Kidney epithelial cell (primary cell): ENCODE measurements around the gene CHKA. TPM values are rescaled to one million over a fixed set of nuclear protein-coding genes. Genes with fewer than 3 reads are reported as not detected.

ENCODE experiments used
- DNase-seq: peaks from one replicate; pipeline ENCODE4 v3.0.0-alpha.2; 2010; ENCODE audit warnings: low read depth
- H3K27me3 ChIP-seq: 2 replicates; pipeline ENCODE4 v1.6.0; 2011; ENCODE audit warnings: low read length; ENCODE audit not compliant: control insufficient read depth, insufficient read depth
- H3K36me3 ChIP-seq: 2 replicates; pipeline ENCODE4 v1.5.1; 2011; ENCODE audit warnings: low read length; ENCODE audit not compliant: control insufficient read depth, insufficient read depth
- H3K4me3 ChIP-seq: 2 replicates; pipeline ENCODE4 v1.5.1; 2011; ENCODE audit warnings: low read depth, mild to moderate bottlenecking, control low read depth, low read length
- total RNA-seq: library from RNA; depleted of rRNA; stranded (reverse); fragments of >200 nt; gene quantifications from 2 replicates; pipeline ENCODE4 v1.2.3, GENCODE V29; 2015
- TF ChIP-seq, protein P1 (sequence below): IDR thresholded peaks from 2 replicates; pipeline ENCODE4 v1.5.1; 2011; ENCODE audit warnings: mild to moderate bottlenecking, moderate library complexity, low read length, control low read depth, inconsistent platforms; ENCODE audit not compliant: insufficient read depth, poor library complexity, severe bottlenecking

CHKA gene
- total RNA-seq, 1 donor from 2014 or later, result 30.9 TPM

GRCh38 chr11:68006606-68007166, 114.5 kb downstream of the CHKA start:
- no peaks in the 10 kb centered on the region for H3K36me3 ChIP-seq
- H3K4me3 ChIP-seq, result no peak overlapping the region
- TF ChIP-seq, protein P1, sequence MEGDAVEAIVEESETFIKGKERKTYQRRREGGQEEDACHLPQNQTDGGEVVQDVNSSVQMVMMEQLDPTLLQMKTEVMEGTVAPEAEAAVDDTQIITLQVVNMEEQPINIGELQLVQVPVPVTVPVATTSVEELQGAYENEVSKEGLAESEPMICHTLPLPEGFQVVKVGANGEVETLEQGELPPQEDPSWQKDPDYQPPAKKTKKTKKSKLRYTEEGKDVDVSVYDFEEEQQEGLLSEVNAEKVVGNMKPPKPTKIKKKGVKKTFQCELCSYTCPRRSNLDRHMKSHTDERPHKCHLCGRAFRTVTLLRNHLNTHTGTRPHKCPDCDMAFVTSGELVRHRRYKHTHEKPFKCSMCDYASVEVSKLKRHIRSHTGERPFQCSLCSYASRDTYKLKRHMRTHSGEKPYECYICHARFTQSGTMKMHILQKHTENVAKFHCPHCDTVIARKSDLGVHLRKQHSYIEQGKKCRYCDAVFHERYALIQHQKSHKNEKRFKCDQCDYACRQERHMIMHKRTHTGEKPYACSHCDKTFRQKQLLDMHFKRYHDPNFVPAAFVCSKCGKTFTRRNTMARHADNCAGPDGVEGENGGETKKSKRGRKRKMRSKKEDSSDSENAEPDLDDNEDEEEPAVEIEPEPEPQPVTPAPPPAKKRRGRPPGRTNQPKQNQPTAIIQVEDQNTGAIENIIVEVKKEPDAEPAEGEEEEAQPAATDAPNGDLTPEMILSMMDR, result no peak
- DNase-seq, result no peak
- H3K27me3 ChIP-seq, result no peaks in the 10 kb centered on the region

GRCh38 chr11:68004551-68005335, 116.4 kb downstream of the CHKA start:
- DNase-seq, result no peak
- Histone ChIP-seq H3K27me3 (no peaks in the 10 kb centered on the region), H3K4me3 (no peak overlapping the region), H3K36me3 (no peaks in the 10 kb centered on the region)
- TF ChIP-seq, protein P1, result no peak

DNA sequence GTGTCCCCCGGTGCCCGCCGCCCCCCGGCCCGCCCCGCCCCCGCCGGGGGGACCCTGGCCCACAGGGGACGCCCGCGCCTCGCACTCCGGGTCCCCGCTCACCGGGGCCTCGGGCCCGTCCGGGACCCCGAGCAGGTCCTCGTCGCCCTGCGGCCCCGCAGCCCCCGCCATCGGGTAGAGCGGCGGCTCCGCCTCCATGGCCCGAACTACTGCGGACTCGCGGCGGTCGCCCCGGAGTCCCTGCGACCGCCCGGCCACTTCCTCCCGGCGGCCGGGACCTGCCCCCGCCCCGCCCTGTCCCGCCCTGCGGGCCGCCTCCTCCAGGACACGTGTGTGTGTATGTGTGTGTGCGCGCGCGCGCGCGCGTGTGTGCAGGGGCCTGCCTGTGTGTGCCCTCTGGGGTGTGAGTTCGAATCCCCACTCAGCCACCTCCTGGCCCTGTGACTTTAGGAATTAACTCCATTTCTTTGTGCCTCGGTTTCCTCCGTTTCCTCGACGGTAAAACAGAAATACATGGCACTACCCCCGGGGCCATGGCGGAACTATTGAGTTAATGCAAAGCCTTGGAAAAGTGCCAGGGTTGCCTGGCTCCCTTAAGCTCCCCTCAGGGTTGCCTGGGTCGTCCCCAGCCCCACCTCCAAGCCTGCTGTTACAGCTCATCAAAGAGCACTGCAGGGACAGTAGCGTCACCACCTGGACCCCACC, 117.2 kb downstream of the CHKA start, which contains the start of gene UNC93B1:
Gene UNC93B1 (minus strand): TSS at position 252 of the 705 bp plus-strand sequence. CDS start 54 bp downstream, at position 198.
- Histone ChIP-seq H3K27me3 (no peaks in the 10 kb centered on the region), H3K36me3 (no peaks in the 10 kb centered on the region), H3K4me3 (peak within 1 kb of the TSS; percentile 60)
- TF ChIP-seq, protein P1, result no peak
- peak; percentile 45 for DNase-seq

DNA sequence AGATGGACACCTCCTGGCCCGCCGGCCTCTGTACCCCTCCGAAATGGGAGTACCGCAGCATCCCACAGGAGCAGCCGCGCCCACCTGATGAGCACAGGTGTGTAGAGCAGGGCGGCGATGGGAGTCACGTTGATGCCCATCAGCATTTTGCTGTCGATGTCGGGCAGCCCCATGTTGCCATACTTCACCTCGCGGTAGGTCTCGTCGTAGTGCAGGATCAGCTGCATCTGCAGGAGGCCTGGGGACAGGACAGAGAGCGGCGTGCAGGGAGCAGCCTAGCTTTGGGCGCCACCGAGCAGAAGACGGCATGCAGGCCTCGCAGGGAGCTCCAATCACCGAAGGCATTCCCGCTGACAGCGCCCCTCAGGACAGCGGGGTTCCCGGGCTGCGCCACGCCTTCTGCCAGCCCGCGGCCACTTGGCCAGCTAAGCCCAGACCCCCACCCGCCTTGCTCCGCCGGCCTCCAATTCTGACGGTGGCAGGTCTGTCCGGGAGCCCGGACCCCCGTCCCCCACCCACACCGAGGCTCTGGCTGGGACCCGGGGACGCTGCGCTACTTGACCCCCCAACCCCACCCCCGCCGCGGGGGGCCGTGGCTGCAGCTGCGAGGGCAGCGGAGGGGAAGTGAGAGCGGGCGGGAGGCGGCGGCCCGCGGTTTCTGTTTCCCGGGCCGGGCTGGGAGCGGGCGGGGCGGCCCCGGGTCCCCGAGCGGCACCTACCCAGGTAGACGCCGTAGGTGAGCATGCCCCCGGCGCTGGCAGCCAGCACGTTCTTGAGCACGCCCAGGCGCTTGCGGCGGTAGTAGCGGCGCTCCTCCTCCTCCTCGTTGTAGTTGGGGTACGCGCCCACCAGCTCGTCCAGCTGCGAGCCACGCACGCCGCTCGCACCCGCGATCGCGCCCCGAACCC, 118.0 kb downstream of the CHKA start:
- TF ChIP-seq, protein P1, result no peak
- DNase-seq, result no peak
- H3K4me3 ChIP-seq, result peak overlapping the region; percentile 60
- no peaks in the 10 kb centered on the region for H3K36me3 ChIP-seq
- no peaks in the 10 kb centered on the region for H3K27me3 ChIP-seq

Other genes with a start within 250 kb of the CHKA start
- gene UNC93B1, start 117.3 kb downstream of the CHKA start, total RNA-seq, result 21.0 and 30.5 TPM in 2 replicates
- 1.2 and 2.6 TPM in 2 replicates for gene ALDH3B1, start 111.1 kb downstream of the CHKA start, total RNA-seq
- gene NDUFS8, start 90.7 kb downstream of the CHKA start, total RNA-seq, result 246 and 284 TPM in 2 replicates
- gene TCIRG1, start 82.4 kb downstream of the CHKA start, total RNA-seq, result 46.8 and 80.6 TPM in 2 replicates
- gene KMT5B, start 91.9 kb upstream of the CHKA start, total RNA-seq, result 24.8 and 25.7 TPM in 2 replicates
- 27.5 and 56.8 TPM in 2 replicates for gene C11orf24, start 150.6 kb upstream of the CHKA start, total RNA-seq
- gene LRP5, start 191.2 kb upstream of the CHKA start, total RNA-seq, result 31.2 and 31.6 TPM in 2 replicates